HCT116 (cell line): ENCODE data around the gene APP. TPM values are rescaled to one million over a fixed set of nuclear protein-coding genes. Genes with fewer than 3 reads are reported as not detected.

Experiments used
- ATAC-seq: fragments of 200-7000 bp; cut with Tn5 transposase; 2 replicates; pipeline ENCODE4 v1.9.1; 2020; ENCODE audit warnings: mild to moderate bottlenecking, moderate library complexity
- BruUV-seq: library from RNA; stranded (reverse); fragments of 400-500 nt; replicated peaks from 2 replicates; lab custom pipeline; 2021; lab: Mats Ljungman, UMichigan
- CTCF ChIA-PET: fragments of 300-600 bp; sonication (Branson Sonifier 250); formaldehyde crosslinking; loops from one replicate; lab custom pipeline; 2021; ENCODE audit warnings: antibody characterized with exemption; lab: Charles Lee
- POLR2A ChIA-PET: fragments of 300-600, 350-600 bp; sonication (Branson Sonifier 250); formaldehyde crosslinking; loops from one replicate; lab custom pipeline; 2021; ENCODE audit warnings: antibody characterized with exemption; lab: Charles Lee
- RAD21 ChIA-PET, 2 experiments: fragments of 300-600 bp; sonication (Branson Sonifier 250); formaldehyde crosslinking; loops; one replicate each; lab custom pipeline; 2023; ENCODE audit warnings: low total read pairs in 2 of 2; ENCODE audit not compliant: uncharacterized antibody in 2 of 2, unreplicated experiment in 2 of 2, low non-redundant PET in 1 of 2; lab: Charles Lee
- DNase-seq: peaks from one replicate; pipeline ENCODE4 v3.0.0-alpha.2; 2010; ENCODE audit warnings: low read depth, low spot score
- H2AFZ ChIP-seq: fragments of 200-600 bp; shearing (Covaris generic), sonication (generic); 2 replicates; pipeline ENCODE4 v1.6.1; 2017; ENCODE audit warnings: low read depth, mixed run types, mixed read lengths, antibody characterized with exemption, low read length; ENCODE audit not compliant: poor library complexity, severe bottlenecking
- H3K27ac ChIP-seq: 2 replicates; pipeline ENCODE4 v1.5.1; 2012; ENCODE audit warnings: low read depth, low read length
- H3K27me3 ChIP-seq: fragments of 200-600 bp; sonication (generic); 2 replicates; pipeline ENCODE4 v1.6.1; 2016; ENCODE audit warnings: mixed run types, low read length, mixed read lengths; ENCODE audit not compliant: insufficient read depth
- H3K36me3 ChIP-seq, 2 experiments: fragments of 200-500 bp in 1 of 2; fragments of 200-600 bp in 1 of 2; sonication (Bioruptor generic) in 1 of 2; sonication (generic) in 1 of 2; 2 replicates each; pipeline versions ENCODE4 v1.5.1 to v1.6.1; 2014 to 2016; ENCODE audit warnings: low read length in 2 of 2, inconsistent platforms in 1 of 2, mixed read lengths in 1 of 2, mixed run types in 1 of 2; ENCODE audit not compliant: insufficient read depth in 2 of 2, control insufficient read depth in 1 of 2
- H3K4me1 ChIP-seq, 2 experiments: fragments of 200-600 bp in 1 of 2; sonication (generic) in 1 of 2; 2 replicates each; pipeline versions ENCODE4 v1.5.1 to v1.6.1; 2012 to 2017; ENCODE audit warnings: low read length in 2 of 2, inconsistent platforms in 1 of 2, mild to moderate bottlenecking in 1 of 2, mixed read lengths in 1 of 2, mixed run types in 1 of 2, moderate library complexity in 1 of 2; ENCODE audit not compliant: insufficient read depth in 2 of 2, control insufficient read depth in 1 of 2
- H3K4me2 ChIP-seq: fragments of 200-600 bp; sonication (generic); 2 replicates; pipeline ENCODE4 v1.6.1; 2017; ENCODE audit warnings: mixed run types, low read length, mixed read lengths
- H3K4me3 ChIP-seq, 2 experiments: fragments of 200-600 bp in 1 of 2; sonication (generic) in 1 of 2; replicated peaks in 1 of 2; 2 replicates each; pipeline ENCODE4 v1.5.1; 2011 to 2016; ENCODE audit warnings: low read length in 2 of 2, control low read depth in 1 of 2, low read depth in 1 of 2, mild to moderate bottlenecking in 1 of 2, mixed read lengths in 1 of 2, mixed run types in 1 of 2
- H3K79me2 ChIP-seq: fragments of 200-600 bp; sonication (generic); 2 replicates; pipeline ENCODE4 v1.6.1; 2017; ENCODE audit warnings: mild to moderate bottlenecking, mixed run types, low read length, moderate library complexity, mixed read lengths; ENCODE audit not compliant: insufficient read depth
- H3K9ac ChIP-seq: fragments of 200-600 bp; sonication (generic); 2 replicates; pipeline ENCODE4 v1.6.1; 2016; ENCODE audit warnings: low read length, mixed read lengths
- H3K9me2 ChIP-seq: fragments of 200-600 bp; sonication (generic), shearing (Covaris generic); 2 replicates; pipeline ENCODE4 v1.6.1; 2017; ENCODE audit warnings: mixed run types, mild to moderate bottlenecking, moderate library complexity; ENCODE audit not compliant: insufficient read depth
- H3K9me3 ChIP-seq, 2 experiments: fragments of 200-500 bp in 1 of 2; fragments of 200-600 bp in 1 of 2; sonication (Bioruptor generic) in 1 of 2; sonication (generic) in 1 of 2; 2 replicates each; pipeline ENCODE4 v1.6.1; 2014 to 2017; ENCODE audit warnings: low read length in 2 of 2, mixed read lengths in 2 of 2, inconsistent platforms in 1 of 2, low read depth in 1 of 2, mild to moderate bottlenecking in 1 of 2, mixed run types in 1 of 2, moderate library complexity in 1 of 2; ENCODE audit not compliant: control insufficient read depth in 1 of 2, insufficient read depth in 1 of 2
- H4K20me1 ChIP-seq: fragments of 200-600 bp; sonication (generic), shearing (Covaris generic); 2 replicates; pipeline ENCODE4 v1.6.1; 2017; ENCODE audit warnings: mixed run types, mild to moderate bottlenecking, moderate library complexity; ENCODE audit not compliant: insufficient read depth
- CBX3 ChIP-seq: IDR thresholded peaks from 2 replicates; pipeline ENCODE4 v1.6.1; 2012; ENCODE audit warnings: low read depth
- CEBPB ChIP-seq: IDR thresholded peaks from 2 replicates; pipeline ENCODE4 v1.6.1; 2012; ENCODE audit warnings: low read depth
- EGR1 ChIP-seq: IDR thresholded peaks from 2 replicates; pipeline ENCODE4 v1.6.1; 2012; ENCODE audit warnings: low read depth
- ELF1 ChIP-seq: IDR thresholded peaks from 2 replicates; pipeline ENCODE4 v1.6.1; 2012; ENCODE audit warnings: low read depth, borderline replicate concordance
- EZH2 ChIP-seq: fragments of 200-600 bp; sonication (generic); IDR thresholded peaks from 2 replicates; pipeline ENCODE4 v1.6.1; 2017; ENCODE audit warnings: antibody characterized with exemption, mixed run types
- EZH2phosphoT487 ChIP-seq: fragments of 200-600 bp; IDR thresholded peaks from 2 replicates; pipeline ENCODE4 v1.6.1; 2018; ENCODE audit warnings: antibody characterized with exemption, borderline replicate concordance
- FOSL1 ChIP-seq: IDR thresholded peaks from 2 replicates; pipeline ENCODE4 v1.6.1; 2012; ENCODE audit warnings: low read depth
- JUND ChIP-seq: IDR thresholded peaks from 2 replicates; pipeline ENCODE4 v1.6.1; 2012
- POLR2A ChIP-seq: IDR thresholded peaks from 2 replicates; pipeline ENCODE4 v1.7.0; 2011; ENCODE audit warnings: borderline replicate concordance; ENCODE audit not compliant: insufficient read depth, insufficient read length; ENCODE audit errors: extremely low read depth
- POLR2AphosphoS5 ChIP-seq: IDR thresholded peaks from 2 replicates; pipeline ENCODE4 v1.6.1; 2011; ENCODE audit warnings: mild to moderate bottlenecking, low read depth, low read length, moderate library complexity
- RAD21 ChIP-seq: IDR thresholded peaks from 2 replicates; pipeline ENCODE4 v1.6.1; 2012; ENCODE audit warnings: low read depth, mild to moderate bottlenecking
- REST ChIP-seq: IDR thresholded peaks from 2 replicates; pipeline ENCODE4 v1.6.1; 2012; ENCODE audit warnings: low read depth
- SIN3A ChIP-seq: IDR thresholded peaks from 2 replicates; pipeline ENCODE4 v1.6.1; 2012; ENCODE audit warnings: low read depth
- SP1 ChIP-seq: IDR thresholded peaks from 2 replicates; pipeline ENCODE4 v1.6.1; 2012; ENCODE audit warnings: low read depth
- SRF ChIP-seq: IDR thresholded peaks from 2 replicates; pipeline ENCODE4 v1.6.1; 2012; ENCODE audit warnings: low read depth
- TCF7L2 ChIP-seq: IDR thresholded peaks from 2 replicates; pipeline ENCODE4 v1.7.0; 2011; ENCODE audit warnings: borderline replicate concordance, inconsistent platforms; ENCODE audit not compliant: insufficient read depth, insufficient read length; ENCODE audit errors: extremely low read depth
- YY1 ChIP-seq: IDR thresholded peaks from 2 replicates; pipeline ENCODE4 v1.6.1; 2011; ENCODE audit warnings: low read length, low read depth, moderate library complexity, mild to moderate bottlenecking; ENCODE audit not compliant: insufficient replicate concordance; ENCODE audit errors: extremely low read depth
- ZBTB33 ChIP-seq: IDR thresholded peaks from 2 replicates; pipeline ENCODE4 v1.6.1; 2011; ENCODE audit warnings: mild to moderate bottlenecking, low read length, moderate library complexity; ENCODE audit not compliant: insufficient replicate concordance; ENCODE audit errors: extremely low read depth
- ZFX ChIP-seq: fragments of 450-650 bp; IDR thresholded peaks from 2 replicates; pipeline ENCODE4 v1.6.1; 2017
- ZNF274 ChIP-seq: fragments of 200-500 bp; sonication (Bioruptor generic); IDR thresholded peaks from 2 replicates; pipeline ENCODE4 v1.6.1; 2014; ENCODE audit warnings: mild to moderate bottlenecking, low read depth, low read length, inconsistent platforms
- intact Hi-C: fragments of 100-400 bp; cut with micrococcal nuclease; formaldehyde crosslinking; loops from 2 replicates; pipeline ENCODE4 v1.10.0; 2022
- total RNA-seq: library from RNA; stranded (reverse); gene quantifications from one replicate; pipeline ENCODE4 v1.2.1, GENCODE V29; 2021; ENCODE audit not compliant: unreplicated experiment

APP gene
- total RNA-seq, 1 experiment from 2014 or later = 267 TPM

- H3K27me3 ChIP-seq = no peaks in the 10 kb centered on the region
- intact Hi-C loops = no loop called here
- TF ChIP-seq FOSL1 (no peak), ZFX (no peak), SP1 (no peak), SIN3A (no peak), TCF7L2 (no peak), ELF1 (no peak), ZBTB33 (no peak), EZH2phosphoT487 (no peak), RAD21 (no peak), REST (no peak), YY1 (no peak), POLR2AphosphoS5 (no peak), SRF (no peak), EZH2 (no peak), ZNF274 (no peak), CBX3 (no peak), EGR1 (no peak), JUND (no peak), POLR2A (no peak), CEBPB (no peak)
- TF ChIP-seq, all 23 proteins: peak for 0
- Histone ChIP-seq H3K4me3 (no peak overlapping the region), H3K27ac (no peak overlapping the region), H4K20me1 (no peaks in the 10 kb centered on the region), H3K9ac (no peak overlapping the region), H3K4me1 (no peaks in the 10 kb centered on the region; a peak in 1 of 4 replicates), H3K4me2 (no peak overlapping the region), H3K79me2 (no peaks in the 10 kb centered on the region), H2AFZ (no peak overlapping the region), H3K9me2 (no peaks in the 10 kb centered on the region), H3K9me3 (no peaks in the 10 kb centered on the region), H3K36me3 (peaks cover 3% of the 10 kb centered on the region in 2 experiments; a peak in 3 of 4 replicates)
- ChIA-PET CTCF (no interaction called here), POLR2A (no interaction called here), RAD21 (interaction anchor here in 1 of 2 experiments (0.8 kb wide), 1 partner anchor 272 kb away, joined by 3 read pairs; no protein-coding TSS in a partner anchor)
- ATAC-seq (no peak), DNase-seq (no peak)
- no TSS peak for BruUV-seq
Measured at GRCh38 chr21:25897383-25897782, 273.2 kb downstream of the APP start.
